K562 (cell line): ENCODE data around the gene HIVEP3. TPM values are rescaled to one million over a fixed set of nuclear protein-coding genes. Genes with fewer than 3 reads are reported as not detected.
A peak's percentile ranks its signal among the peaks of the same experiment; 100 is the strongest.

ENCODE experiments used
- CBX5 ChIP-seq: IDR thresholded peaks from 2 replicates; pipeline ENCODE4 v1.6.1; 2014; ENCODE audit warnings: low read depth, borderline replicate concordance
- CCAR2 ChIP-seq: fragments of 200-400 bp; formaldehyde crosslinking; IDR thresholded peaks from 2 replicates; pipeline ENCODE4 v1.6.1; 2017; ENCODE audit warnings: mild to moderate bottlenecking, low read depth, low read length
- FOXJ2 ChIP-seq: fragments of 200-800 bp; sonication (Bioruptor generic); IDR thresholded peaks from 2 replicates; pipeline ENCODE4 v1.6.1; 2016; ENCODE audit warnings: missing genetic modification characterization, missing compliant biosample characterization
- POLR2AphosphoS5 ChIP-seq: IDR thresholded peaks from 2 replicates; pipeline ENCODE4 v1.6.1; 2011; ENCODE audit warnings: mild to moderate bottlenecking, low read depth, low read length, moderate library complexity; ENCODE audit not compliant: control insufficient read depth, insufficient read depth
- POLR2G ChIP-seq: fragments of 200-400 bp; formaldehyde crosslinking; IDR thresholded peaks from 2 replicates; pipeline ENCODE4 v1.6.1; 2017; ENCODE audit warnings: low read depth, mild to moderate bottlenecking, antibody characterized with exemption, low read length, moderate library complexity
- TCF7 ChIP-seq: sonication (generic); IDR thresholded peaks from 2 replicates; pipeline ENCODE4 v1.6.1; 2016; ENCODE audit warnings: antibody characterized with exemption, borderline replicate concordance
- TCFL5 ChIP-seq: fragments of 250-450 bp; sonication (Bioruptor Pico); conservative IDR thresholded peaks from 2 replicates; pipeline ENCODE4 v1.6.1; 2021; ENCODE audit warnings: mild to moderate bottlenecking, moderate library complexity, matching md5 sums
- ZNF134 ChIP-seq: fragments of 250-450 bp; sonication (Bioruptor Pico); conservative IDR thresholded peaks from 2 replicates; pipeline ENCODE4 v1.4.0; 2020
- polyA plus RNA-seq, 8 experiments: library from polyadenylated mRNA; depleted of rRNA in 4 of 8; stranded (reverse) in 5 of 8; unstranded in 3 of 8; fragments of >200 nt; fragmentation: Nextera tagmentation in 2 of 8; fragmentation: Illumina TruSeq in 1 of 8; extraction: Ambion mirVana in 2 of 8; extraction: Trizol in 1 of 8; gene quantifications; 2 replicates each; pipeline versions ENCODE4 v1.2.1 to v1.2.3, GENCODE V29; 2011 to 2014; ENCODE audit warnings: inconsistent platforms in 1 of 8, missing spikeins in 1 of 8
- total RNA-seq, 7 experiments: library from RNA; depleted of rRNA in 6 of 7; stranded (reverse); fragments of >200 nt in 6 of 7; fragmentation: Illumina TruSeq in 2 of 7; extraction: Trizol in 2 of 7; gene quantifications; 2 replicates each; pipeline versions ENCODE4 v1.2.1 to v1.2.3, GENCODE V29; 2011 to 2021; ENCODE audit warnings: low replicate concordance in 1 of 7
- TF ChIP-seq, protein P1 (sequence below), 3 experiments: IDR thresholded peaks in 2 of 3; conservative IDR thresholded peaks in 1 of 3; 2 replicates each; pipeline ENCODE4 v1.5.1; 2011 to 2012; ENCODE audit warnings: low read length in 3 of 3, mild to moderate bottlenecking in 3 of 3, control low read depth in 2 of 3, improper control_type of control experiment in 1 of 3, inconsistent platforms in 1 of 3, low read depth in 1 of 3, mixed read lengths in 1 of 3, moderate library complexity in 1 of 3; ENCODE audit not compliant: insufficient read depth in 2 of 3
- TF ChIP-seq, protein P2 (sequence below): fragments of 450-650 bp; IDR thresholded peaks from 2 replicates; pipeline ENCODE4 v1.6.1; 2017; ENCODE audit warnings: mild to moderate bottlenecking, moderate library complexity

HIVEP3 gene
- total and polyA plus RNA-seq, 9 of the 15 experiments (the other 6 are each of a cell fraction or from before 2014, with no cell fraction given), result 0.09 to 0.58 (median 0.34) TPM; not detected in 1

GRCh38 chr1:41754540-41754939, 164.2 kb downstream of the HIVEP3 start (continued):
- TF ChIP-seq, protein P1, sequence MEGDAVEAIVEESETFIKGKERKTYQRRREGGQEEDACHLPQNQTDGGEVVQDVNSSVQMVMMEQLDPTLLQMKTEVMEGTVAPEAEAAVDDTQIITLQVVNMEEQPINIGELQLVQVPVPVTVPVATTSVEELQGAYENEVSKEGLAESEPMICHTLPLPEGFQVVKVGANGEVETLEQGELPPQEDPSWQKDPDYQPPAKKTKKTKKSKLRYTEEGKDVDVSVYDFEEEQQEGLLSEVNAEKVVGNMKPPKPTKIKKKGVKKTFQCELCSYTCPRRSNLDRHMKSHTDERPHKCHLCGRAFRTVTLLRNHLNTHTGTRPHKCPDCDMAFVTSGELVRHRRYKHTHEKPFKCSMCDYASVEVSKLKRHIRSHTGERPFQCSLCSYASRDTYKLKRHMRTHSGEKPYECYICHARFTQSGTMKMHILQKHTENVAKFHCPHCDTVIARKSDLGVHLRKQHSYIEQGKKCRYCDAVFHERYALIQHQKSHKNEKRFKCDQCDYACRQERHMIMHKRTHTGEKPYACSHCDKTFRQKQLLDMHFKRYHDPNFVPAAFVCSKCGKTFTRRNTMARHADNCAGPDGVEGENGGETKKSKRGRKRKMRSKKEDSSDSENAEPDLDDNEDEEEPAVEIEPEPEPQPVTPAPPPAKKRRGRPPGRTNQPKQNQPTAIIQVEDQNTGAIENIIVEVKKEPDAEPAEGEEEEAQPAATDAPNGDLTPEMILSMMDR (IDR thresholded peaks at IDR 0.05 in 2 of 3, conservative IDR thresholded peaks at IDR 0.05 in 1 of 3; ENCODE audit: insufficient read depth in 2 of 3, low read depth in 1 of 3, low read length in 3 of 3), result peak; percentile 10 to 31 (median 29); a peak in 3 of 6 replicates
- TF ChIP-seq POLR2AphosphoS5 (no peak), TCFL5 (CRISPR knock-in tag) (no peak), ZNF134 (CRISPR knock-in tag) (no peak), FOXJ2 (tag) (no peak), TCF7 (no peak), CBX5 (no peak), POLR2G (no peak), CCAR2 (no peak)
- TF ChIP-seq, protein P2, sequence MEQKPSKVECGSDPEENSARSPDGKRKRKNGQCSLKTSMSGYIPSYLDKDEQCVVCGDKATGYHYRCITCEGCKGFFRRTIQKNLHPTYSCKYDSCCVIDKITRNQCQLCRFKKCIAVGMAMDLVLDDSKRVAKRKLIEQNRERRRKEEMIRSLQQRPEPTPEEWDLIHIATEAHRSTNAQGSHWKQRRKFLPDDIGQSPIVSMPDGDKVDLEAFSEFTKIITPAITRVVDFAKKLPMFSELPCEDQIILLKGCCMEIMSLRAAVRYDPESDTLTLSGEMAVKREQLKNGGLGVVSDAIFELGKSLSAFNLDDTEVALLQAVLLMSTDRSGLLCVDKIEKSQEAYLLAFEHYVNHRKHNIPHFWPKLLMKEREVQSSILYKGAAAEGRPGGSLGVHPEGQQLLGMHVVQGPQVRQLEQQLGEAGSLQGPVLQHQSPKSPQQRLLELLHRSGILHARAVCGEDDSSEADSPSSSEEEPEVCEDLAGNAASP, result no peak
